M059J (cell line): Measurements from ENCODE around the gene OXT. TPM values are rescaled to one million over a fixed set of nuclear protein-coding genes. Genes with fewer than 3 reads are reported as not detected.

Experiments
- DNase-seq: peaks from one replicate; pipeline ENCODE4 v3.0.0-alpha.2; 2012; ENCODE audit warnings: low read depth
- total RNA-seq: library from RNA; depleted of rRNA; stranded (reverse); fragments of >200 nt; shearing (Covaris generic); gene quantifications from 2 replicates; pipeline ENCODE4 v1.2.3, GENCODE V29; 2014; rRNA removed

OXT gene
- total RNA-seq, 1 experiment from 2014 or later = not detected

DNA sequence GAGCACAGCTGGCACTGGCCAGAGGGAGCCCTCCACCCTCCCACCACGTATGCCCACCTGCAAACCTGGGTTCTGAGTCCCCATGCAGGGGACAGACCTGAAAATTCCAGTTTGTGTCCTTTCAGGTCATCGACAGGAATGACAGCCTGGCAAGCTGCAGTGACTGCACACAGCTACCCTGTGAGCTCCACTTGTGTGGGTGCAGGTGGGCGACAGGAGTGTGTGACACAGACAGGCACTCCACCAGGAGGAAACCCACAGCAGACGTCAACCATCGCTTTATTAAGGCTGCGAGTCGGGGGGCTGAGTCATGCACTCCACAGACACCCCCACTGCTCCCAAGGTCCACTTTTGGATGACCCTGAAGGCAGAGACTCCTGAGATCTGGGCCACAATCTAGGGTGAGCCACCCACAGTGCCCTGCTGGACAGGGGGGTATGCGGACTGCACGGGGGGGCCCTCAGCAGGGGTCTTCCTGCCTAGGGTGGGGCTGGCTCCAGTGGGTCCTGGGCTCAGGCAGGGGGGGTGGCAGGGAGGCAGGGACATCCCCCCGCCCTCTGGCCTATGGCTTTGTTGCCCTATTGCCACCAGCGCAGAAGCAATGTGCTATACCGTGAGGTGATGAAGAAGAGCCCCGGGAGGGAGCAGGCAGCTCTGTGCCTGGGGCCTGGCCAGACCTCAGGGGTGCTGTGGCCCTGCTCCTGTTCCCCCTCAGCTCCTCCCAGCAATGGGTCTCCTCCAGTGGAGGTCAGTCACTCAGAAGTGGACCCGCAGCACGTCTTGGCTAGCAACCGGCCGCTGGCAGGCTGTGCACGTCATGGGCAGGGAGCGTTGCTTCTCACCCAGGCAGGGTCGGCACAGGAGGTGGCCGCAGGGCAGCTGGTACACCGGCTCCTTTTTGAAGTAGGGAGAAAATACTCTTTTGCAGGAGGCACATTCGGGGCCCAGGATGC is 38.2 kb downstream of the OXT start:
- DNase-seq = no peak

- DNase-seq = no peak
Measured at GRCh38 chr20:3111507-3111906, 40.1 kb downstream of the OXT start.

DNA sequence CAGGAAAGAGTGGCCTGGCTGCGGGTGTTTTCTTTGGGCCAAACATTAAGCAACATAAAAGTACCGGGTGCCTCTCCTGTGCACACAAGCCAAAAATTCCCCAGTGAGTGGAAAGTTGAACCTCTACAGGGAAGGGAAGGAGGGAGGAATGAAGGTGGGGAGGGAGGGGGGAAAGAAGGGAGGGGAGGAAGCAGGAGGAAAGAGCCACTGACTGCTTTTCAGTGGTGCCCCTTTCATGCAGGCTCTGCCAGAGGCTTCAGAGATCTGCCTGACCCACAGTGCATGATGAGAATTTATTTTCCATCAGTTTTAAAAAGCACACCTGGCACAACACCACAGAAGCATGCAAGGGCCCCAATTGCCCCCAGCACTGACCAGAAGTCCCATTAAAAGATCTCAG is 40.6 kb downstream of the OXT start:
- DNase-seq = no peak

DNA sequence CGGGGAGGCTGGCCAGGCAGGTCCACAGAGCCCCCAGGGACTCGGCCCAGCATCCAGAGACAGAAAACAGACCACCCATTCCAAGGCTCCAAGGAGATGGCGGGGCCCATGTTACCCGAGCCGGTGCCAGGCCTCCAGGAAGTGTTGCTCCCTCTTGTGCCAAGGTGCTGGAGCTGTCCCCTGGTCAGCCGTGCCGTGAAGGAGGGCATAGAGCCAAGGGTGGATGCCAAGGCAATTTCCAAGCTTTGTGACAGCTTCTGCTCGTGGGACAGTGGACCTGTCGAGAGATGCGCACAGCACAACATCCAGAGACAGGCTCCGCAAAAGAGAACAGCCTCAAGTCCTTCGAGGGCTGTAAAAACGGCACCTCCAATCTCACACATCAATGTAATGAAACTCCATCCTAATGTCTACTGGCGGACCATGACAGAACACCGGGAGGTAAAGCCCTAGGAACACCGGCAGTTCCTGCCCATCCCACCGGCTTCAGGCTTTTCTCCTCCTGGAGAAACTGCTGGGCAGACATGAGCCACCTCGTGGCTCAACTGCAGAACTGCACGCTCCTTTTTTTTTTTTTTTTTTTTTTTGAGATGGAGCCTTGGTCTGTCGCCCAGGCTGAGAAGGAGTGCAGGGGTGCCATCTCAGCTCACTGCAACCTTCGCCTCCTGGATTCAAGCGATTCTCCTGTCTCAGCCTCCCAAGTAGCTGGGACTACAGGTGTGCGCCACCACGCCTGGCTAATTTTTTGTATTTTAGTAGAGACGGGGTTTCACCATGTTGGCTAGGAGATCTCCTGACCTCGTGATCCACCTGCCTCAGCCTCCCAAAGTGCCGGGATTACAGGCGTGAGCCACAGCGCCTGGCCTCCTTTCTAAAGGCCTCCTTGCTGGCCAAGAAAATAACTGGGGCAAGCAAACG is 44.0 kb downstream of the OXT start:
- DNase-seq = peak; percentile 59

DNA sequence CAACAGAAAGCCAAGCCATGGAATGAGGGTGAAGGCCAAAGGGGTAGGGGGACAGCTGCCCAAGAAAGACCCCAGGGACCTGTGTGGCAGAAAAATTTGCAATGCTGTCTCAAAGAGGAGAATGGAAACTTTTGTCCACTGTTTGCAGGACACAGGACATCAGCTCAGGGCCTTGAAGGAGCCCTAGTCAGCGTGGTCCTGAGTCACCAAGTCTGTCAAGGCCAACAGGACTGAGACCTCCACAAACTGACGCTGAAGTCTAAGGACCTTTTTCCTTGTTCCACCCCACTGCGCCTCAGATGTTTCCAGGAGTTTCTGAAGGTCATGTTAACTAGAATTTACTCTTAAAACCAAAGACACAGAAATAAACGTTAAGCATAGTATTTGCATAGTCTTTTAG is 44.9 kb downstream of the OXT start:
- no peak for DNase-seq

DNA sequence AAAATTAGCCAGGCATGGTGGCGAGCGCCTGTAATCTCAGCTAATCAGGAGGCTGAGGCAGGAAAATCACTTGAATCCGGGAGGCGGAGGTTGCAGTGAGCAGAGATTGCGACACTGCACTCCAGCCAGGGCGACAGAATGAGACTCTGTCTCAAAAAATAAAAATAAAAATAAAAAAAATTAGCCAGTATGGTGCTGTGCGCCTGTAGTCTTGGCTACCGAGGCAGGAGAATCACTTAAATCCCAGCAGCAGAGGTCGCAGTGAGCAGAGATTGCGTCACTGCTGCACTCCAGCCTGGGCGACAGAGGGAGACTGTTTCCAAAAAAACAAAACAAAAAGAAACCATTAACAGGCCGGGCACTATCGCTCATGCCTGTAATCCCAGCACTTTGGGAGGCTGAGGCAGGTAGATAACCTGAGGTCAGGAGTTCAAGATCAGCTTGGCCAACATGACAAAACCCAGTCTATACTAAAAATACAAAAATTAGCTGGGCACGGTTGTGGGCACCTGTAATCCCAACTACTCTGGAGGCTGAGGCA is 46.5 kb downstream of the OXT start:
- DNase-seq = peak; percentile 25

DNA sequence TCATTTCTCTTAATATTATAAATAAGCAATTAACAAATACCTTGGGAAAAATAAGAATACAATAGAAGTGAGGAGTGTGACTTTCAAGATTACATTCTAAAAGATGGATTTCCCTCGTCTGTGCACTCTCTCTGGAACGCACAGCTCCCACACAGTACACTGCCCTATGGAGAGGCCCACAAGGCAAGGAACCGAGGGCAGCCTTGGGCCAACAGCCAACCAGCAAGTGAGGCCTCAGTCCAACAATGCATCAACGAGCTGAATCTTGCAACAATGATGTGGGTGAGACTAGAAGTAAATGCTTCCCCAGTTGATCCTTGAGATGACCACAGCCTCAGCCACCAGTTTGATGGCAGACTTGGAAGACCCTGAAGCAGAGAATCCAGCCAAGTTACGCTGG is 47.6 kb downstream of the OXT start:
- DNase-seq = no peak

DNA sequence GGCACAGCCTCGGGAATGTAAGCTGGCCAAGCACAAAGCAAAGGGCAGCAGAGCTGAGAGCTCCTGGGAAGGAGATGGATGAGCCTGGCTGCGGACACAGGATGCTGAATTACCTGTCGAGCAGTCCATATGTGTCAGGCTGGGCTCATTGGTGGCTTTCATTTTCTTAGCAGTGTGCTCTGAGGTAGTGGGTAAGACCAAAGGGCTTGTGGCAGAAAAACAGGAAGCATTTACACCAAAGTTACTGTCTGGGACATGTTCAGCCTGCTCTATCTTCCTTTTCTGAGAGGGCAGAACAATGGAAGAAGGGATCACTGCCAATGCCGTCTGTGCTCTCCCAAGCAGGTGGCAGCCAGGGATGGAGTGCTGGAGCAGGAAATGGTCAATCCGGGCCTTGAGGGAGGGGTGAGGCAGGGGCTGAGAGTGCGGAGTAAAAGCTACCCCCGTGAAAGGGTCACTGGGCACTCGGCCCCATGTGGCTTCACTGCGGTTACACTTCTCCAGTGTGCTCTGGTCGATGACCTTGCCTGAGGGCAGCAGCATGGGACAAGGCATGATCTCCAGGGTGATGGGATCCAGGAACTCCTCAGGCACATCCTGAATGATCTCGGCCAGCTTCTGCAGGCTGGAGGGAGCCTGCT is 50.0 kb downstream of the OXT start:
- DNase-seq = no peak

Other genes with a start within 250 kb of the OXT start
- gene PCED1A, start 231.0 kb upstream of the OXT start, total RNA-seq = 15.6 and 38.5 TPM in 2 replicates
- gene VPS16, start 230.9 kb upstream of the OXT start, total RNA-seq = 42.4 and 56.7 TPM in 2 replicates
- gene PTPRA, start 198.1 kb upstream of the OXT start, total RNA-seq = 50.2 and 55.2 TPM in 2 replicates
- not detected in 2 replicates for gene GNRH2, start 28.0 kb upstream of the OXT start, total RNA-seq
- gene MRPS26, start 25.6 kb upstream of the OXT start, total RNA-seq = 82.8 and 98.3 TPM in 2 replicates
- gene AVP, start 13.1 kb downstream of the OXT start, total RNA-seq = not detected in 2 replicates
- gene FASTKD5, start 88.2 kb downstream of the OXT start, total RNA-seq = 28.9 and 29.1 TPM in 2 replicates
- 5.0 and 7.5 TPM in 2 replicates for gene UBOX5, start 88.2 kb downstream of the OXT start, total RNA-seq
- gene LZTS3, start 101.9 kb downstream of the OXT start, total RNA-seq = 3.0 and 8.2 TPM in 2 replicates
- gene DDRGK1, start 133.1 kb downstream of the OXT start, total RNA-seq = 58.3 and 79.5 TPM in 2 replicates
- gene ITPA, start 137.9 kb downstream of the OXT start, total RNA-seq = 56.5 and 80.9 TPM in 2 replicates
- gene SLC4A11, start 167.6 kb downstream of the OXT start, total RNA-seq = 0.54 and 1.2 TPM in 2 replicates